ENCODE results near the gene DVL3.

- TF ChIP-seq EZH2 (IDR thresholded peaks at IDR 0.05; ENCODE audit: borderline replicate concordance) (no peak), CTCF (IDR thresholded peaks at IDR 0.05; ENCODE audit: poor library complexity) (no peak), EZH2phosphoT487 (IDR thresholded peaks at IDR 0.05; ENCODE audit: low read depth, severe bottlenecking, unreplicated experiment) (no peak)
Measured at GRCh38 chr3:184175506-184175905, 20.3 kb downstream of the DVL3 start.

All from hepatocyte (in vitro differentiated cells).